Activated T-helper 2 cell treated with anti-CD3 and anti-CD28 coated beads, Interferon-gamma antibody, Interleukin-2, Interleukin-4, amounts not matched to agents 10 μg/mL and 5 μg/mL and 100 μg/mL, durations not matched to agents 14 hours and 24 hours and 36 hours (primary cell): ENCODE data around the gene KIAA0040. TPM values are rescaled to one million over a fixed set of nuclear protein-coding genes. Genes with fewer than 3 reads are reported as not detected.

ENCODE experiments used
- DNase-seq: peaks from one replicate; pipeline ENCODE4 v3.0.0; 2021; ENCODE audit warnings: low spot score
- H3K27ac Mint-ChIP-seq: one replicate; pipeline ENCODE4 v1.8.0; 2021; ENCODE audit warnings: mixed read lengths
- H3K27me3 Mint-ChIP-seq: one replicate; pipeline ENCODE4 v1.8.0; 2021; ENCODE audit warnings: low read depth, mixed read lengths
- H3K36me3 Mint-ChIP-seq: one replicate; pipeline ENCODE4 v1.8.0; 2021; ENCODE audit warnings: low read depth, mixed read lengths
- H3K4me1 Mint-ChIP-seq: one replicate; pipeline ENCODE4 v1.8.0; 2021; ENCODE audit warnings: low read depth, mixed read lengths
- H3K4me3 Mint-ChIP-seq: one replicate; pipeline ENCODE4 v1.8.0; 2021; ENCODE audit warnings: low read depth, mild to moderate bottlenecking, moderate library complexity, mixed read lengths
- H3K9me3 Mint-ChIP-seq: one replicate; pipeline ENCODE4 v1.8.0; 2021; ENCODE audit warnings: mixed read lengths
- intact Hi-C: fragments of 100-400 bp; cut with micrococcal nuclease; formaldehyde crosslinking; loops from one replicate; pipeline ENCODE4 v1.15.1; 2023
- total RNA-seq: library from RNA; stranded (reverse); gene quantifications from 2 replicates; pipeline ENCODE4 v1.2.3, GENCODE V29; 2022

Gene KIAA0040
- 30.0 and 35.3 TPM in 2 replicates for total RNA-seq

- intact Hi-C loops: loop anchor here (1.0 to 10.0 kb wide), 6 partner anchors 16 to 1171 kb away; partner anchors contain the start of genes MRPS14, RABGAP1L and RC3H1
- peaks cover 35% of the 10 kb centered on the region for H3K36me3 Mint-ChIP-seq
- H3K27ac Mint-ChIP-seq: peak within 1 kb of the TSS; percentile 92
- no peaks in the 10 kb centered on the region for H3K27me3 Mint-ChIP-seq
- peak; percentile 51 for DNase-seq
- H3K4me1 Mint-ChIP-seq: peaks cover 55% of the 10 kb centered on the region
- no peaks in the 10 kb centered on the region for H3K9me3 Mint-ChIP-seq
- peak within 1 kb of the TSS; percentile 95 for H3K4me3 Mint-ChIP-seq
Measured at GRCh38 chr1:175192630-175193526, at the start of gene KIAA0040. TSS of gene KIAA0040 (minus strand) at chr1:175192776. CDS start at chr1:175161013, 31,763 bp downstream.

- Mint-ChIP-seq H3K36me3 (peaks cover 13% of the 10 kb centered on the region), H3K27me3 (peaks cover 2% of the 10 kb centered on the region), H3K27ac (peak overlapping the region; percentile 6), H3K4me1 (peaks cover 29% of the 10 kb centered on the region), H3K4me3 (peak overlapping the region; percentile 3), H3K9me3 (peaks cover 26% of the 10 kb centered on the region)
- DNase-seq: no peak
- intact Hi-C loops: loop anchor here (5.0 kb wide), 2 partner anchors 45 to 80 kb away; partner anchors contain the start of gene KIAA0040
Measured at GRCh38 chr1:175237389-175237788, 44.8 kb upstream of the KIAA0040 start.

GRCh38 chr1:175234639-175235038 is 42.1 kb upstream of the KIAA0040 start:
- Mint-ChIP-seq H3K27ac (no peak overlapping the region), H3K36me3 (peaks cover 13% of the 10 kb centered on the region), H3K4me1 (peaks cover 29% of the 10 kb centered on the region), H3K4me3 (no peak overlapping the region), H3K9me3 (peaks cover 26% of the 10 kb centered on the region), H3K27me3 (no peaks in the 10 kb centered on the region)
- intact Hi-C loops: loop anchor here (5.0 kb wide), 2 partner anchors 42 to 77 kb away; partner anchors contain the start of gene KIAA0040
- DNase-seq: no peak

GRCh38 chr1:175232335-175232734 is 39.8 kb upstream of the KIAA0040 start:
- H3K27ac Mint-ChIP-seq: no peak overlapping the region
- peaks cover 6% of the 10 kb centered on the region for H3K36me3 Mint-ChIP-seq
- intact Hi-C loops: no loop called here
- DNase-seq: no peak
- no peak overlapping the region for H3K4me3 Mint-ChIP-seq
- H3K9me3 Mint-ChIP-seq: peaks cover 14% of the 10 kb centered on the region
- H3K4me1 Mint-ChIP-seq: peaks cover 25% of the 10 kb centered on the region
- H3K27me3 Mint-ChIP-seq: no peaks in the 10 kb centered on the region

GRCh38 chr1:175225805-175226129 is 33.2 kb upstream of the KIAA0040 start:
- H3K27ac Mint-ChIP-seq: no peak overlapping the region
- H3K9me3 Mint-ChIP-seq: no peaks in the 10 kb centered on the region
- H3K27me3 Mint-ChIP-seq: no peaks in the 10 kb centered on the region
- no peaks in the 10 kb centered on the region for H3K36me3 Mint-ChIP-seq
- no peak for DNase-seq
- intact Hi-C loops: no loop called here
- no peak overlapping the region for H3K4me3 Mint-ChIP-seq
- H3K4me1 Mint-ChIP-seq: no peaks in the 10 kb centered on the region

- intact Hi-C loops: loop anchor here (5.0 kb wide), 1 partner anchor 35 kb away; no protein-coding TSS in a partner anchor
- Mint-ChIP-seq H3K4me1 (peaks cover 18% of the 10 kb centered on the region), H3K4me3 (no peak overlapping the region), H3K27me3 (no peaks in the 10 kb centered on the region), H3K36me3 (no peaks in the 10 kb centered on the region), H3K27ac (no peak overlapping the region), H3K9me3 (no peaks in the 10 kb centered on the region)
- DNase-seq: no peak
Measured at GRCh38 chr1:175222296-175222938, 29.8 kb upstream of the KIAA0040 start.

GRCh38 chr1:175221557-175222175 is 29.1 kb upstream of the KIAA0040 start:
- intact Hi-C loops: loop anchor here (5.0 kb wide), 1 partner anchor 34 kb away; no protein-coding TSS in a partner anchor
- Mint-ChIP-seq H3K36me3 (no peaks in the 10 kb centered on the region), H3K4me3 (no peak overlapping the region), H3K9me3 (no peaks in the 10 kb centered on the region), H3K27me3 (no peaks in the 10 kb centered on the region), H3K27ac (no peak overlapping the region), H3K4me1 (peaks cover 18% of the 10 kb centered on the region)
- DNase-seq: no peak

GRCh38 chr1:175220853-175221556 is 28.4 kb upstream of the KIAA0040 start:
- Mint-ChIP-seq H3K4me3 (no peak overlapping the region), H3K27me3 (no peaks in the 10 kb centered on the region), H3K36me3 (no peaks in the 10 kb centered on the region), H3K4me1 (peaks cover 18% of the 10 kb centered on the region), H3K9me3 (no peaks in the 10 kb centered on the region), H3K27ac (no peak overlapping the region)
- intact Hi-C loops: loop anchor here (5.0 kb wide), 1 partner anchor 34 kb away; no protein-coding TSS in a partner anchor
- DNase-seq: no peak

- Mint-ChIP-seq H3K4me1 (peaks cover 18% of the 10 kb centered on the region), H3K9me3 (no peaks in the 10 kb centered on the region), H3K27ac (no peak overlapping the region), H3K36me3 (no peaks in the 10 kb centered on the region), H3K27me3 (no peaks in the 10 kb centered on the region), H3K4me3 (no peak overlapping the region)
- no peak for DNase-seq
- intact Hi-C loops: loop anchor here (5.0 kb wide), 1 partner anchor 32 kb away; no protein-coding TSS in a partner anchor
Measured at GRCh38 chr1:175219774-175220173, 27.2 kb upstream of the KIAA0040 start.

- Mint-ChIP-seq H3K4me1 (peaks cover 18% of the 10 kb centered on the region), H3K27ac (no peak overlapping the region), H3K36me3 (peaks cover 3% of the 10 kb centered on the region), H3K4me3 (no peak overlapping the region), H3K9me3 (peaks cover 6% of the 10 kb centered on the region), H3K27me3 (no peaks in the 10 kb centered on the region)
- no peak for DNase-seq
- intact Hi-C loops: no loop called here
Measured at GRCh38 chr1:175218786-175219434, 26.3 kb upstream of the KIAA0040 start.

- peaks cover 11% of the 10 kb centered on the region for H3K36me3 Mint-ChIP-seq
- DNase-seq: no peak
- no peak overlapping the region for H3K4me3 Mint-ChIP-seq
- peaks cover 14% of the 10 kb centered on the region for H3K9me3 Mint-ChIP-seq
- H3K27ac Mint-ChIP-seq: no peak overlapping the region
- peaks cover 23% of the 10 kb centered on the region for H3K4me1 Mint-ChIP-seq
- intact Hi-C loops: no loop called here
- H3K27me3 Mint-ChIP-seq: no peaks in the 10 kb centered on the region
Measured at GRCh38 chr1:175217721-175218531, 25.4 kb upstream of the KIAA0040 start.
